K562 (cell line): ENCODE measurements around the gene CD226. TPM values are rescaled to one million over a fixed set of nuclear protein-coding genes. Genes with fewer than 3 reads are reported as not detected.

Source experiments
- ETS2 ChIP-seq: IDR thresholded peaks from 2 replicates; pipeline ENCODE4 v1.6.1; 2016; ENCODE audit warnings: borderline replicate concordance, missing genetic modification characterization, mild to moderate bottlenecking, moderate library complexity, missing compliant biosample characterization; ENCODE audit not compliant: poor library complexity, severe bottlenecking
- KDM2B ChIP-seq: fragments of 250-450 bp; sonication (Bioruptor Pico); IDR thresholded peaks from 2 replicates; pipeline ENCODE4 v1.8.0; 2021; ENCODE audit warnings: mild to moderate bottlenecking, moderate library complexity
- KLF6 ChIP-seq: fragments of 250-450 bp; sonication (Bioruptor Pico); IDR thresholded peaks from 2 replicates; pipeline ENCODE4 v1.4.0; 2020; ENCODE audit warnings: mild to moderate bottlenecking, moderate library complexity, borderline replicate concordance
- THAP12 ChIP-seq: fragments of 250-450 bp; sonication (Bioruptor Pico); IDR thresholded peaks from 2 replicates; pipeline ENCODE4 v1.9.0; 2021; ENCODE audit warnings: mild to moderate bottlenecking, inconsistent platforms
- ZNF592 ChIP-seq: fragments of 450-650 bp; IDR thresholded peaks from 2 replicates; pipeline ENCODE4 v1.6.1; 2017; ENCODE audit warnings: antibody characterized with exemption, mild to moderate bottlenecking
- ZNF740 ChIP-seq, 3 experiments: fragments of 200-800 bp in 1 of 3; sonication (Bioruptor generic) in 1 of 3; sonication (generic) in 1 of 3; formaldehyde crosslinking in 1 of 3; IDR thresholded peaks; 2 replicates each; pipeline versions ENCODE4 v1.6.1 to v1.8.0; 2016 to 2022; ENCODE audit warnings: mild to moderate bottlenecking in 2 of 3, missing compliant biosample characterization in 2 of 3, missing genetic modification characterization in 2 of 3, missing genetic modification reagents in 1 of 3
- polyA plus RNA-seq, 8 experiments: library from polyadenylated mRNA; depleted of rRNA in 4 of 8; stranded (reverse) in 5 of 8; unstranded in 3 of 8; fragments of >200 nt; fragmentation: Nextera tagmentation in 2 of 8; fragmentation: Illumina TruSeq in 1 of 8; extraction: Ambion mirVana in 2 of 8; extraction: Trizol in 1 of 8; gene quantifications; 2 replicates each; pipeline versions ENCODE4 v1.2.1 to v1.2.3, GENCODE V29; 2011 to 2014; ENCODE audit warnings: inconsistent platforms in 1 of 8, missing spikeins in 1 of 8
- total RNA-seq, 7 experiments: library from RNA; depleted of rRNA in 6 of 7; stranded (reverse); fragments of >200 nt in 6 of 7; fragmentation: Illumina TruSeq in 2 of 7; extraction: Trizol in 2 of 7; gene quantifications; 2 replicates each; pipeline versions ENCODE4 v1.2.1 to v1.2.3, GENCODE V29; 2011 to 2021; ENCODE audit warnings: low replicate concordance in 1 of 7

The CD226 gene
- total and polyA plus RNA-seq, 9 of the 15 experiments (the other 6 are each of a cell fraction or from before 2014, with no cell fraction given) = 0.32 to 1.7 (median 0.80) TPM

- TF ChIP-seq THAP12 (CRISPR knock-in tag) (no peak), ZNF592 (no peak), ETS2 (tag) (no peak), KDM2B (CRISPR knock-in tag) (no peak), ZNF740 (CRISPR knock-in tag; IDR thresholded peaks at IDR 0.05) (no peak), ZNF740 (tag; IDR thresholded peaks at IDR 0.05) (no peak), KLF6 (no peak)
Measured at GRCh38 chr18:69944436-69944835, 3.2 kb downstream of the CD226 start (continued).
